AG09319 (cell line): ENCODE results near the gene ACSM4.
"Not testable (repeated sequence)": the region's sequence is repeated elsewhere in the genome, so short reads cannot be mapped to it uniquely, and the experiment has no call there.

Experiments used
- DNase-seq: peaks from one replicate; pipeline ENCODE4 v3.0.0-alpha.2; 2010; ENCODE audit warnings: low read depth; ENCODE audit errors: extremely low read depth
- TF ChIP-seq, protein P1 (sequence below): IDR thresholded peaks from 2 replicates; pipeline ENCODE4 v1.5.1; 2011; ENCODE audit warnings: low read depth, mild to moderate bottlenecking, inconsistent platforms, low read length, moderate library complexity

Gene ACSM4

DNA sequence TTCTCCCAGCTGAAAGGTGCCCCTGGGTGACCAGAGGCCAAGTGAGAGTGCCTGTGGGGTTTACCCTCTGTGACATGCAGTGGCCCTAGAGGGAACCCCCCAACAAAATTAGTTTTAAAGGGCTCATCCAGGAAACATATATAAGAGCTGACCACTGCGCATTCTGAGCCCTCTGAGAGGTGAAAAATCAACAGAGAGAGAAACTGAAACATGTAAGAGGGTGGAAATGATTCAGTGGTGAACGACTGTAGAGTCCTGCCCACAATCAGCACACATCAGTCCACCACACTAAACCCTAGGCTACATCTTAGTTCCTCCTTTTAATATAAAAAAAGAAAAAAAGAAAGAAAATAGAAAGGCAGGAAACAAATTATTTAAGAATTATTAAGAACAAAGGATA is 21.0 kb upstream of the ACSM4 start:
- no peak for DNase-seq

GRCh38 chr12:7289743-7290142 is 14.1 kb upstream of the ACSM4 start:
- DNase-seq, result no peak
- TF ChIP-seq, protein P1, sequence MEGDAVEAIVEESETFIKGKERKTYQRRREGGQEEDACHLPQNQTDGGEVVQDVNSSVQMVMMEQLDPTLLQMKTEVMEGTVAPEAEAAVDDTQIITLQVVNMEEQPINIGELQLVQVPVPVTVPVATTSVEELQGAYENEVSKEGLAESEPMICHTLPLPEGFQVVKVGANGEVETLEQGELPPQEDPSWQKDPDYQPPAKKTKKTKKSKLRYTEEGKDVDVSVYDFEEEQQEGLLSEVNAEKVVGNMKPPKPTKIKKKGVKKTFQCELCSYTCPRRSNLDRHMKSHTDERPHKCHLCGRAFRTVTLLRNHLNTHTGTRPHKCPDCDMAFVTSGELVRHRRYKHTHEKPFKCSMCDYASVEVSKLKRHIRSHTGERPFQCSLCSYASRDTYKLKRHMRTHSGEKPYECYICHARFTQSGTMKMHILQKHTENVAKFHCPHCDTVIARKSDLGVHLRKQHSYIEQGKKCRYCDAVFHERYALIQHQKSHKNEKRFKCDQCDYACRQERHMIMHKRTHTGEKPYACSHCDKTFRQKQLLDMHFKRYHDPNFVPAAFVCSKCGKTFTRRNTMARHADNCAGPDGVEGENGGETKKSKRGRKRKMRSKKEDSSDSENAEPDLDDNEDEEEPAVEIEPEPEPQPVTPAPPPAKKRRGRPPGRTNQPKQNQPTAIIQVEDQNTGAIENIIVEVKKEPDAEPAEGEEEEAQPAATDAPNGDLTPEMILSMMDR, result no peak

More for the DNA sequence above, 21.0 kb upstream of the ACSM4 start:
- TF ChIP-seq, protein P1, result no peak

DNA sequence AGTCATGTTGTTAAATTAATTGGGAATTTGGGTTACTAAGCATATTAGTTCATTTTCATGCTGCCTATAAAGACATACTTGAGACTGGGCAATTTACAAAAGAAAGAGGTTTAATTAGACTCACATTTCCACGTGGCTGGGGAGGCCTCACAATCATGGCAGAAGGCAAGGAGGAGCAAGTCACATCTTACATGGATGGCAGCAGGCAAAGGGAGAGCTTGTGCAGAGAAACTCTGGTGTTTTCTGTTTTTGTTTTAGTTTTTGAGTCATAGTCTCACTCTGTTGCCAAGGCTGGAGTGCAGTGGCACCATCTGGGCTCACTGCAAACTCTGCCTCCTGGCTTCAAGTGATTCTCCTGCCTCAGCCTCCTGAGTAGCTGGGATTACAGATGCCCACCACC is 13.3 kb upstream of the ACSM4 start:
- DNase-seq, result not testable (repeated sequence)

GRCh38 chr12:7292300-7292699 is 11.6 kb upstream of the ACSM4 start:
- TF ChIP-seq, protein P1, result no peak
- no peak for DNase-seq

GRCh38 chr12:7293670-7294069 is 10.2 kb upstream of the ACSM4 start:
- TF ChIP-seq, protein P1, result no peak
- DNase-seq, result no peak

DNA sequence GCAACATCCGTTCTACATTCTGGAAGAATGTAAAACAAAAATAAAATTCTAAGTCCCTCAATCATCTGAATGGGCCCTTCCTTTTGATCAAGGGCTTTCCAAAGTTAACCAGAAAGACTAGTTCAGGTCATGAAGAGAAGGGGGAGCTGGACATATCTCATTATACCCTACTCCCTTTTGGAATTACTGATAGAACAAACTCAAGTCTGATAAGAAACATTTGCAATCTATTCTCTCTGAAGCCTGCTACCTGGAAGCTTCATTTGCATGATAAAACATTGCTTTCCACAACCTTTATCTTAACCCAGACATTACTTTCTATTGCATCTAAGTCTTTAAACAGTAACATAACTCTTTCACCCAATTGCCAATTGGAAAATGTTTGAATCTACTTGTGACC is 8.3 kb upstream of the ACSM4 start:
- no peak for DNase-seq
- TF ChIP-seq, protein P1, result no peak

DNA sequence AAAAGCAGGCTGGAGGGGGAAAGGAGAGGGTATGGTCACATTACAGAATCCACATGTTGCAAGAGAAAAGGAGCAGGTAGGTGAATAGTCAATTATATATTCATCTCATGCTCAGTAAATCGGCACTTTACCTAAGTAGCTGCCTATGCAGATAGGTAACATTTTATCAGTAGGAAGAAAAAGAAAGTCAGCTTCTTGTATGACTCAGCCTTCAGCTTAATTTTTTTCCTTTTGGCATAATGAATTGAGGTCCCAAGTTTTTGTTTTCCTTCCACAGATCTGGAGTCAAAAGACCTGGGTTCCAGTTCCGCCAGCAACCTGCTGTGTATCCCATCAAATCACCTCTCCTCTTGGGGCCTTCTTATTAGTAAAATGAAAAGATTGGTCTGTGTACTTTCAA is 6.0 kb upstream of the ACSM4 start:
- no peak for DNase-seq
- TF ChIP-seq, protein P1, result no peak

GRCh38 chr12:7302266-7302986 is 1.4 kb upstream of the ACSM4 start:
- no peak for DNase-seq
- TF ChIP-seq, protein P1, result no peak
